Mesenchymal stem cell (in vitro differentiated cells and primary cell): ENCODE data around the gene RYK.

ENCODE experiments used
- DNase-seq: peaks from one replicate; pipeline ENCODE4 v3.0.0-alpha.2; 2013
- H2AFZ ChIP-seq: one replicate; pipeline ENCODE4 v1.6.1; 2013; ENCODE audit warnings: low read depth, mild to moderate bottlenecking, control low read depth, inconsistent platforms, low read length, moderate library complexity
- H2AK5ac ChIP-seq: 2 replicates; pipeline ENCODE4 v1.6.1; 2013; ENCODE audit warnings: low read length, moderate library complexity, mild to moderate bottlenecking, inconsistent platforms; ENCODE audit not compliant: severe bottlenecking
- H2BK120ac ChIP-seq: one replicate; pipeline ENCODE4 v1.6.1; 2013; ENCODE audit warnings: low read depth, mild to moderate bottlenecking, inconsistent platforms, low read length, moderate library complexity
- H2BK12ac ChIP-seq, 2 experiments: one replicate each; pipeline ENCODE4 v1.6.1; 2013; ENCODE audit warnings: inconsistent platforms in 2 of 2, low read length in 2 of 2, mild to moderate bottlenecking in 2 of 2, moderate library complexity in 2 of 2, control low read depth in 1 of 2
- H2BK15ac ChIP-seq: one replicate; pipeline ENCODE4 v1.6.1; 2013; ENCODE audit warnings: mild to moderate bottlenecking, low read depth, inconsistent platforms; ENCODE audit not compliant: poor library complexity, severe bottlenecking
- H2BK5ac ChIP-seq: 2 replicates; pipeline ENCODE4 v1.6.1; 2013; ENCODE audit warnings: low read depth, mild to moderate bottlenecking, low read length, control low read depth, inconsistent platforms; ENCODE audit not compliant: poor library complexity, severe bottlenecking
- H3K14ac ChIP-seq, 2 experiments: one replicate each; pipeline ENCODE4 v1.6.1; 2013; ENCODE audit warnings: inconsistent platforms in 2 of 2, low read length in 2 of 2, control low read depth in 1 of 2, mild to moderate bottlenecking in 1 of 2, moderate library complexity in 1 of 2
- H3K18ac ChIP-seq, 2 experiments: one replicate each; pipeline ENCODE4 v1.6.1; 2013; ENCODE audit warnings: inconsistent platforms in 2 of 2, low read length in 2 of 2, control low read depth in 1 of 2, low read depth in 1 of 2, mild to moderate bottlenecking in 1 of 2
- H3K23ac ChIP-seq, 2 experiments: one replicate each; pipeline ENCODE4 v1.6.1; 2013; ENCODE audit warnings: inconsistent platforms in 2 of 2, low read length in 2 of 2, mild to moderate bottlenecking in 2 of 2, moderate library complexity in 2 of 2, control low read depth in 1 of 2
- H3K27ac ChIP-seq: 2 replicates; pipeline ENCODE4 v1.5.1; 2013; ENCODE audit warnings: mild to moderate bottlenecking, moderate library complexity, low read length, control low read depth, inconsistent platforms; ENCODE audit not compliant: poor library complexity, severe bottlenecking
- H3K27me3 ChIP-seq, 2 experiments: 2 replicates each; pipeline versions ENCODE4 v1.6.1 to v1.7.0; 2013; ENCODE audit warnings: low read length in 2 of 2, mild to moderate bottlenecking in 2 of 2, moderate library complexity in 2 of 2, control low read depth in 1 of 2, inconsistent platforms in 1 of 2; ENCODE audit not compliant: control insufficient read depth in 1 of 2, insufficient read depth in 1 of 2
- H3K36me3 ChIP-seq, 2 experiments: 2 replicates each; pipeline versions ENCODE4 v1.6.1 to v1.7.0; 2013; ENCODE audit warnings: low read length in 2 of 2, control low read depth in 1 of 2, inconsistent platforms in 1 of 2, low read depth in 1 of 2, mild to moderate bottlenecking in 1 of 2; ENCODE audit not compliant: insufficient read depth in 2 of 2, control insufficient read depth in 1 of 2
- H3K4ac ChIP-seq, 2 experiments: one replicate each; pipeline ENCODE4 v1.6.1; 2013; ENCODE audit warnings: inconsistent platforms in 2 of 2, low read length in 2 of 2, mild to moderate bottlenecking in 2 of 2, moderate library complexity in 2 of 2, control low read depth in 1 of 2, low read depth in 1 of 2
- H3K4me1 ChIP-seq: 2 replicates; pipeline ENCODE4 v1.6.1; 2013; ENCODE audit warnings: low read depth, low read length, control low read depth; ENCODE audit not compliant: control insufficient read depth, insufficient read depth
- H3K4me2 ChIP-seq: 2 replicates; pipeline ENCODE4 v1.6.1; 2013; ENCODE audit warnings: low read length, mild to moderate bottlenecking, inconsistent platforms; ENCODE audit not compliant: poor library complexity, severe bottlenecking
- H3K4me3 ChIP-seq, 2 experiments: 2 replicates each; pipeline versions ENCODE4 v1.5.1 to v1.7.0; 2013; ENCODE audit warnings: low read length in 2 of 2, mild to moderate bottlenecking in 2 of 2, control low read depth in 1 of 2, low read depth in 1 of 2; ENCODE audit not compliant: insufficient read depth in 1 of 2
- H3K79me1 ChIP-seq: replicated peaks from 2 replicates; pipeline ENCODE4 v1.6.1; 2013; ENCODE audit warnings: mild to moderate bottlenecking, control low read depth, low read length, inconsistent platforms; ENCODE audit not compliant: poor library complexity, severe bottlenecking
- H3K9ac ChIP-seq: 2 replicates; pipeline ENCODE4 v1.7.0; 2013; ENCODE audit warnings: mild to moderate bottlenecking, low read length, moderate library complexity
- H3K9me3 ChIP-seq: 2 replicates; pipeline ENCODE4 v1.7.0; 2013; ENCODE audit warnings: mild to moderate bottlenecking, low read length; ENCODE audit not compliant: control insufficient read depth
- H4K8ac ChIP-seq: one replicate; pipeline ENCODE4 v1.6.1; 2013; ENCODE audit warnings: inconsistent platforms, mild to moderate bottlenecking, low read length, moderate library complexity
- H4K91ac ChIP-seq: one replicate; pipeline ENCODE4 v1.6.1; 2013; ENCODE audit warnings: mild to moderate bottlenecking, low read length, inconsistent platforms
- WGBS: methylation state at CpG from one replicate; pipeline ENCODE4 v1.1.7; 2013; ENCODE audit warnings: mixed read lengths; 5-methylcytosine and 5-hydroxymethylcytosine counted together

Gene RYK

GRCh38 chr3:134287512-134287911 is 36.9 kb upstream of the RYK start:
- Histone ChIP-seq H2AFZ (no peak overlapping the region), H2BK120ac (no peak overlapping the region), H3K27ac (no peak overlapping the region), H3K4ac (no peak overlapping the region), H3K9me3 (no peaks in the 10 kb centered on the region), H2BK5ac (no peak overlapping the region), H3K36me3 (no peaks in the 10 kb centered on the region), H3K4me3 (no peak overlapping the region), H3K27me3 (no peaks in the 10 kb centered on the region), H2BK15ac (no peak overlapping the region), H3K18ac (no peak overlapping the region), H3K79me1 (no peaks in the 10 kb centered on the region), H4K8ac (no peak overlapping the region), H4K91ac (no peak overlapping the region), H3K9ac (no peak overlapping the region), H3K14ac (no peak overlapping the region), H2BK12ac (no peak overlapping the region), H3K4me1 (no peaks in the 10 kb centered on the region), H3K23ac (no peak overlapping the region), H3K4me2 (no peak overlapping the region), H2AK5ac (no peak overlapping the region)
- no peak for DNase-seq

DNA sequence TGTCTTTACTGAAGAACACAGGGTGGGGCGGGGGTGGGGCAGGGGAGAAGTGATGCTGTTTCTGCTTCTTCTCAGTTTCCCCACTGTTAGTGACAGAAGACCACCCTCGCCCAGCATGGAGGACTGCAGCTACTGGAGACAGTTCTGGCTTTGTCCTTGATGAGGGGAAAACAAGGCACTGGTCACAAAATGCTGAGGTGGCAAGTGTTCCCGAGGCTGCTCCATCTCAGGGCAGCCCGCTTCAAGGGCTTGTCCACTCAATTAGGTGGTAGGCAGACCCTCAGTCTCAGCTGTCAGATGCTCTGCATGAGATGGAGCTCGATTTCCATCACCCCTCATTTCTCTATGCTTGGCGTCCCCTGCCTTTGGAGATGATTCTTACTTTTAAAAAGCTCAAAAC is 33.8 kb upstream of the RYK start:
- H3K4me1 ChIP-seq = peaks cover 3% of the 10 kb centered on the region
- no peak overlapping the region for H3K9ac ChIP-seq
- no peak overlapping the region for H3K4me3 ChIP-seq
- no peak for DNase-seq
- no peak overlapping the region for H3K4me2 ChIP-seq
- no peaks in the 10 kb centered on the region for H3K36me3 ChIP-seq
- no peak overlapping the region for H4K8ac ChIP-seq
- H2AFZ ChIP-seq = no peak overlapping the region
- H3K4ac ChIP-seq = no peak overlapping the region
- H3K18ac ChIP-seq = no peak overlapping the region
- no peak overlapping the region for H2BK12ac ChIP-seq
- no peak overlapping the region for H3K23ac ChIP-seq
- no peak overlapping the region for H4K91ac ChIP-seq
- no peaks in the 10 kb centered on the region for H3K27me3 ChIP-seq
- H2BK5ac ChIP-seq = no peak overlapping the region
- no peak overlapping the region for H3K27ac ChIP-seq
- no peak overlapping the region for H2BK15ac ChIP-seq
- H2BK120ac ChIP-seq = no peak overlapping the region
- no peaks in the 10 kb centered on the region for H3K9me3 ChIP-seq
- H3K79me1 ChIP-seq = no peaks in the 10 kb centered on the region
- H3K14ac ChIP-seq = no peak overlapping the region
- no peak overlapping the region for H2AK5ac ChIP-seq
- WGBS = 81% methylated on average over 6 of the region's 6 CpGs

GRCh38 chr3:134282659-134283047 is 32.0 kb upstream of the RYK start:
- no peak overlapping the region for H4K91ac ChIP-seq

GRCh38 chr3:134281912-134282658 is 31.4 kb upstream of the RYK start:
- Histone ChIP-seq H2AK5ac (no peak overlapping the region), H2AFZ (no peak overlapping the region)

More at GRCh38 chr3:134282659-134283047, 32.0 kb upstream of the RYK start:
- Histone ChIP-seq H3K23ac (no peak overlapping the region), H3K27ac (no peak overlapping the region), H2AK5ac (no peak overlapping the region), H3K4me1 (peaks cover 5% of the 10 kb centered on the region), H3K9me3 (no peaks in the 10 kb centered on the region), H2BK12ac (no peak overlapping the region), H3K27me3 (no peaks in the 10 kb centered on the region), H3K36me3 (no peaks in the 10 kb centered on the region), H3K79me1 (no peaks in the 10 kb centered on the region), H2BK5ac (no peak overlapping the region), H3K4me2 (no peak overlapping the region), H3K4me3 (no peak overlapping the region), H2BK15ac (no peak overlapping the region), H3K18ac (no peak overlapping the region), H2AFZ (no peak overlapping the region), H3K4ac (no peak overlapping the region), H3K14ac (no peak overlapping the region), H4K8ac (no peak overlapping the region), H3K9ac (no peak overlapping the region), H2BK120ac (no peak overlapping the region)
- 77% methylated on average over 5 of the region's 8 CpGs for WGBS
- no peak for DNase-seq

More at GRCh38 chr3:134281912-134282658, 31.4 kb upstream of the RYK start:
- Histone ChIP-seq H2BK12ac (no peak overlapping the region), H4K8ac (no peak overlapping the region), H3K23ac (no peak overlapping the region), H2BK15ac (no peak overlapping the region), H3K4ac (no peak overlapping the region), H3K4me3 (no peak overlapping the region), H2BK5ac (no peak overlapping the region), H3K4me2 (no peak overlapping the region), H3K79me1 (no peaks in the 10 kb centered on the region), H4K91ac (no peak overlapping the region), H3K36me3 (no peaks in the 10 kb centered on the region), H3K27me3 (no peaks in the 10 kb centered on the region), H3K4me1 (peaks cover 5% of the 10 kb centered on the region), H3K9me3 (no peaks in the 10 kb centered on the region), H3K14ac (no peak overlapping the region), H2BK120ac (no peak overlapping the region), H3K18ac (no peak overlapping the region), H3K27ac (no peak overlapping the region), H3K9ac (no peak overlapping the region)
- 71% methylated on average over 2 of the region's 2 CpGs for WGBS
- DNase-seq = no peak
